Thoracic aorta (tissue), 2 donors: ENCODE measurements around the gene PHF2. TPM values are rescaled to one million over a fixed set of nuclear protein-coding genes. Genes with fewer than 3 reads are reported as not detected.

Experiments
- ATAC-seq: fragments of 150-250 bp; one replicate; pipeline ENCODE4 v1.8.0; 2017; ENCODE audit warnings: low read depth; ENCODE audit not compliant: insufficient number of reproducible peaks, low FRiP score
- DNase-seq: peaks from one replicate; pipeline ENCODE4 v3.0.0-alpha.2; 2020; ENCODE audit warnings: low spot score
- H3K27ac ChIP-seq, 2 donors: fragments of 200-600 bp; sonication (generic); 1 replicate in 1 of 2; 2 replicates in 1 of 2; pipeline ENCODE4 v1.5.1; 2016; ENCODE audit warnings: mild to moderate bottlenecking in 2 of 2, moderate library complexity in 2 of 2
- H3K27me3 ChIP-seq: fragments of 200-600 bp; sonication (generic); replicated peaks from 2 replicates; pipeline ENCODE4 v1.6.0; 2016; ENCODE audit warnings: mild to moderate bottlenecking; ENCODE audit not compliant: insufficient read depth
- H3K36me3 ChIP-seq: fragments of 200-600 bp; sonication (generic); one replicate; pipeline ENCODE4 v1.5.1; 2016
- H3K4me1 ChIP-seq, 2 donors: fragments of 200-600 bp; sonication (generic); 1 replicate in 1 of 2; 2 replicates in 1 of 2; pipeline versions ENCODE4 v1.5.1 to v1.6.0; 2016; ENCODE audit warnings: low read depth in 2 of 2, mild to moderate bottlenecking in 1 of 2; ENCODE audit not compliant: control insufficient read depth in 1 of 2
- H3K4me3 ChIP-seq: fragments of 200-600 bp; sonication (generic); 2 replicates; pipeline ENCODE4 v1.5.1; 2016; ENCODE audit warnings: mild to moderate bottlenecking
- H3K9me3 ChIP-seq: fragments of 200-600 bp; sonication (generic); 2 replicates; pipeline ENCODE4 v1.5.1; 2016
- CTCF ChIP-seq: fragments of 200-600 bp; sonication (generic); IDR thresholded peaks from one replicate; pipeline ENCODE4 v1.5.1; 2019; ENCODE audit warnings: antibody characterized with exemption
- total RNA-seq, 2 donors: library from RNA; depleted of rRNA; stranded (reverse); fragments of >200 nt; gene quantifications; one replicate each; pipeline versions ENCODE4 v1.1.0 to v1.2.3, GENCODE V29; 2016

Gene PHF2
- total RNA-seq, 2 donors from 2014 or later = 29.9 to 36.6 TPM

GRCh38 chr9:93620041-93620506, 43.7 kb downstream of the PHF2 start:
- TF ChIP-seq CTCF = no peak

GRCh38 chr9:93620881-93621820, 44.8 kb downstream of the PHF2 start:
- no peak for TF ChIP-seq CTCF
- Histone ChIP-seq H3K9me3 (no peaks in the 10 kb centered on the region), H3K4me1 (peaks cover 13 to 47% of the 10 kb centered on the region in 2 donors), H3K27me3 (no peaks in the 10 kb centered on the region), H3K4me3 (no peak overlapping the region), H3K36me3 (no peaks in the 10 kb centered on the region), H3K27ac (no peak overlapping the region)
- DNase-seq (no peak), ATAC-seq (no peak)

More at GRCh38 chr9:93620041-93620506, 43.7 kb downstream of the PHF2 start:
- Histone ChIP-seq H3K4me3 (no peak overlapping the region), H3K36me3 (no peaks in the 10 kb centered on the region), H3K9me3 (no peaks in the 10 kb centered on the region), H3K4me1 (peaks cover 13 to 47% of the 10 kb centered on the region in 2 donors), H3K27ac (no peak overlapping the region), H3K27me3 (no peaks in the 10 kb centered on the region)
- no peak for ATAC-seq
- no peak for DNase-seq

GRCh38 chr9:93621922-93622321, 45.5 kb downstream of the PHF2 start:
- ATAC-seq (no peak), DNase-seq (no peak)
- no peak for TF ChIP-seq CTCF
- no peaks in the 10 kb centered on the region for H3K27me3 ChIP-seq
- H3K9me3 ChIP-seq = no peaks in the 10 kb centered on the region
- peaks cover 8 to 43% of the 10 kb centered on the region in 2 donors for H3K4me1 ChIP-seq
- no peak overlapping the region for H3K4me3 ChIP-seq
- no peaks in the 10 kb centered on the region for H3K36me3 ChIP-seq
- no peak overlapping the region for H3K27ac ChIP-seq

GRCh38 chr9:93622691-93623090, 46.3 kb downstream of the PHF2 start:
- peaks cover 4% of the 10 kb centered on the region for H3K9me3 ChIP-seq
- H3K4me1 ChIP-seq = peaks cover 3 to 35% of the 10 kb centered on the region in 2 donors
- no peak for TF ChIP-seq CTCF
- no peak for ATAC-seq
- H3K36me3 ChIP-seq = no peaks in the 10 kb centered on the region
- no peaks in the 10 kb centered on the region for H3K27me3 ChIP-seq
- DNase-seq = no peak
- no peak overlapping the region for H3K27ac ChIP-seq
- H3K4me3 ChIP-seq = no peak overlapping the region

GRCh38 chr9:93623753-93624152, 47.4 kb downstream of the PHF2 start:
- no peak for DNase-seq

More at GRCh38 chr9:93623753-93624152, 47.4 kb downstream of the PHF2 start:
- ATAC-seq = no peak
- Histone ChIP-seq H3K27ac (no peak overlapping the region), H3K4me3 (no peak overlapping the region), H3K9me3 (peaks cover 8% of the 10 kb centered on the region), H3K36me3 (no peaks in the 10 kb centered on the region), H3K27me3 (no peaks in the 10 kb centered on the region), H3K4me1 (peaks cover 3 to 28% of the 10 kb centered on the region in 2 donors)
- no peak for TF ChIP-seq CTCF
